HG02623 (cell line): ENCODE results near the gene ZNF766.
A peak's percentile ranks its signal among the peaks of the same experiment; 100 is the strongest.
"Not testable (repeated sequence)": the region's sequence is repeated elsewhere in the genome, so short reads cannot be mapped to it uniquely, and the experiment has no call there.

ENCODE experiments used
- ATAC-seq: cut with Tn5 transposase; IDR thresholded peaks from one replicate; pipeline ENCODE4 v1.9.1; 2021; ENCODE audit warnings: moderate library complexity; ENCODE audit not compliant: unreplicated experiment

ZNF766 gene

GRCh38 chr19:52269338-52270261 lies at the start of gene ZNF766:
TSS of gene ZNF766 (plus strand) at chr19:52269587. CDS start at chr19:52269614, 27 bp downstream.
- ATAC-seq: peak; percentile 86

DNA sequence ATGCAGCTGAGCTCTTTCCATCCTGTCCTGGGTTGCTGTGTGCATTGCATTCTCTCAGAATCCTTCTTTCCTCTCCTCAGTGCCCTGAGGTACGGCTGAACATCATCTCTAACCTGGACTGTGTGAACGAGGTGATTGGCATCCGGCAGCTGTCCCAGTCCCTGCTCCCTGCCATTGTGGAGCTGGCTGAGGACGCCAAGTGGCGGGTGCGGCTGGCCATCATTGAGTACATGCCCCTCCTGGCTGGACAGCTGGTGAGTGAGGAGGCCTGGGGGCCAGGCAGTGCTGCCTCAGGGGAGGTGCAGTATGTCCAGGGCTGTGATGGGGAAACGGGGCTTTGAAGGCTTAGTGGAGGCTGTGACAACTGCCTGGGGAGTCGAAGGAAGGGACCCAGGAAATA lies 49.8 kb upstream of the ZNF766 start:
- no peak for ATAC-seq

- no peak for ATAC-seq
Observed at GRCh38 chr19:52221031-52221430, 48.4 kb upstream of the ZNF766 start.

DNA sequence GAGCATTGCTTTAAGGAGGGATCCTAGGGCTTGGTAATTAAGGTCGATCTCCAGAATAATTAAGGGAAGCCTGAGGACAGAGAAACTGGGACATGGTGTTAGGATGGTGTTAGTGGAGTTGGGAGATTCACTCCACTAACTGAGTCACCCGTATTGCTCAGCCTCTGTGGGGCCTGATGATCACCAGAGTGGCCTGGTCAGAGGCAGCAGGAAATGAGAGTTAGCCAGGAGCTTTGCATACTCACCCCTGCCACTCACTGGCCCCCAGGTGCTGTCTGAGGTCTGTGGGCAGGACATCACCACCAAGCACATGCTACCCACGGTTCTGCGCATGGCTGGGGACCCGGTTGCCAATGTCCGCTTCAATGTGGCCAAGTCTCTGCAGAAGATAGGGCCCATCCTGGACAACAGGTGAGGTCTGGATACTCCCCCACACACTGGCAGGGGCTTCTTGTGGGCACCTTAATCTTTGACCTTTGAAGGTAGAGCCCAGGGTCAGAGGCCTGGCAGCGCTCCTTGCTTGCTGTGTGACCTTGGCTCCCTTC lies 47.5 kb upstream of the ZNF766 start:
- ATAC-seq: no peak

DNA sequence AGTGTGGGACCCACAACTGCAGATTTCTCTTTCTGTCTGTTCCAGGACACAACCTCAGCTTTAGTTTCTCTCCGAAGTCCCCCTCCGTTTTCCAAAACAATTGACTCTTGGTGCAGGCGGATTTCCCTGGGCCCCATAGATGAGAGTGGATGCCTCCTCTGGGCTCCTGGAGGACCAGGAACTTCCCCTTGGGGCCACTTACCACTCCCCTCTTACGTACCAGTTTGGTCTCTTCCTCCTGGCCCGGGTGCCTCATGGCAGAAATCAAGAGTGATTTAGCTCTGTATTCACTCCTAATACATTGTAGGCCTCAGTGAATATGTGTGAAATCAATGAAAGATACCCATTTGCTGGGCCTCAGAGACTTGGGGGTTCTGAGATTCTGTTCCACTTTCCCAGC lies 45.2 kb upstream of the ZNF766 start:
- no peak for ATAC-seq

GRCh38 chr19:52226652-52227051 lies 42.7 kb upstream of the ZNF766 start:
- ATAC-seq: no peak

DNA sequence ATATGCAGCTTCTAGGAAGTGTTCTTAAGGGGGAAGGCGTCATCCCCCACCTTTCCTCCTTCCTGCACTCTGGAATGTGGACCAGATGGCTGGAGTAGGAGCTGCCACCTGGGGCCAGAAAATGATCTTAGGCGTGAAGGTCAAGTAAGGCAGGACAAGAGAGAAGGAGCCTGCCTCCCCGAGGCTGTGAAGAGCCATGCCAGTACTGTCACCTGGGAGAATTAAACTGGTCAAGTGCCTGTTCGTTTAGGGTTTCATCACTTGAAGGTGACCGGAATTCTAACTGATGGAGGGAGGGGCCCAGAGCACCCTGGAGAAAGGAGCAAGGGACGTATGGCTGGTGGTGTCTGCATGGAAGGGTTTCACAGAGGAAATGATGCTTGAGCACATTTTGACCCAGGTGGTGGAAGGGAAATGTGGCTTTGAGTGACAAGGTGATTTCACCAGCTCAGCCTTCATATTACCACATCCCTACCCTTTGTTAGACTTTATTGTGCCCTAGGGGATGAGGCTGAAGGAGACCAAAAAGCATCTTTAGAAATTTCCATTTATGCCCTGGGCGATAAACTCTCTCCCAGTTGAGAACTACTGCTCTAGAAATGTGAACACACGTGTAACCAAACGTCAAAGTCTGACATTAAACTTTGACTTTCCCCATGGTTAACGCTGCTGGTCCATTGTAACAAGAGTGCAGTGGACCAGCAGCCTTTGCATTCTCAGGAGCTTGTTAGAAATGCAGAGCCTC lies 42.0 kb upstream of the ZNF766 start:
- no peak for ATAC-seq

DNA sequence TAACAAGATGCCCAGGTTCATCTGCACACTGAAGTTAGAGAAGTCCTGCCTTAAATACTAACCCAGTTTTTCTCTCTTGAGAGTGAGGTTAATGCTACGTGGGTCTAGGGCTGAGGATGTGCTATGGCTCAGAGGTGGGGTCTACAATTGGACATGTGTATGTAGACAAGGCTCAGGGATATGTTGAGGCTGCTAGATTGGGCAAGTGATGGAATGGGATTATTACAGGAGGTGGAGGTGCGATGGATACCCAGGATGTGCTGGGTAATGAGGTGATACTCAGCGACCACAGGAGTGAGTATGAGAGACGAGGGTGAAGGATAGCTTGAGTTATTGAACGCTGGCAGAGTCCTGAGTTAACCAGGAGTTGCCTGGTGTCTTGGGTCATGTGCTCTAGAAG lies 41.4 kb upstream of the ZNF766 start:
- no peak for ATAC-seq

DNA sequence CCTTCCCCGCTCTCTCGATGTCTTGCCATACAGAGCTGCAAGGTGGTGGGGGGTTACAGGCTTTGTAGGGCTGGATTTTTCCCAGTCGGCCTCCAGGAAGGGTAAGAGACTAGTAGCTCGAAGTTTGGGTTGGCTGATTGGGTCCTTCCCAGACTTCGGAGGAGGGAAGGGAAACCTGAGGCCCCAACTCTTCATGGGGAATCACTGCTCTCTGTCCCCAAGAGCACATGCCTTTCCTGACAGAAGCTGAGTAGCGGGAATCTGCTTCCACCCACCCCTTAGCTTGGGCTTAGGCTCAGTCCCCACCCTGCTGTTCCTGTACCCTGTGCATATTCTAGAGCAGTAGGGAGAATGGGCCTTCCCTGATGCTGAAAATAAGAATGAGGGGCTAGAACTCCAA lies 39.9 kb upstream of the ZNF766 start:
- no peak for ATAC-seq

- no peak for ATAC-seq
Observed at GRCh38 chr19:52230685-52231084, 38.7 kb upstream of the ZNF766 start.

DNA sequence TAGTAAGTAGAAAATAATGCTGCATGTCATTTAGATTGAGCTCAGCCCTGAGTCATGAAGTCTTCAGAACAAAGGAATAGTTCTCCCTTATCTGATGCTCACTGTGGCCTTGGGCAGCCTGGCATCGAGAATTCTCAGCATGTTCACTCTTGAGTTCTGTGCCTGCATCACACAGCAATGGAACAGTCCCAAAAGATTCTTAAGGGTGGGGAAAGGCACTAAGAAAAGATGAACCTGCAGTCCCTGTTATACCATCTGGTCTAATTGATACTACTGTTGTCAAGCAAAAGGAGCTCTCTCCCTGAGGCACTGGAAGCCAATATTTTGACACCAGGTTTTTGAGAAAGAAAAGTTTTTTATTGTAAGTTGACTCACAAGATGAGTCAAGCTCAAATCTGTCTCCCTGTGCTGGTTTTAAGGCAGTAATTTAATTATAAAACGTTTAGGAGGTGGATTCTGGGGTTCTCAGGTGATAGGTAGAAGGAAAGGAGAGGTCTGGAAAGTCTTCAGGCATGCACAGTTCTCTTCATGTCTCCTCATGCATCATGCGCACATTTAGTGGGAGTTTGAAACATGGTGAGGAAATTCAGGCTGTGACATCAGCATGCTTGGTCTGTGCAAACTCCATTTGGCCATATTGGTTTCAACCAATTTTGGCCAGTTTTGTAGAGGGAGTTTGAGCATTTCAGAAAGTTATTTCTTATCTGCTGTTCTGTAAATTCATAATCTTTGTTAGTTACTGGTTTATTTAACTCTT lies 38.1 kb upstream of the ZNF766 start:
- no peak for ATAC-seq

- no peak for ATAC-seq
Observed at GRCh38 chr19:52234406-52234805, 35.0 kb upstream of the ZNF766 start.

DNA sequence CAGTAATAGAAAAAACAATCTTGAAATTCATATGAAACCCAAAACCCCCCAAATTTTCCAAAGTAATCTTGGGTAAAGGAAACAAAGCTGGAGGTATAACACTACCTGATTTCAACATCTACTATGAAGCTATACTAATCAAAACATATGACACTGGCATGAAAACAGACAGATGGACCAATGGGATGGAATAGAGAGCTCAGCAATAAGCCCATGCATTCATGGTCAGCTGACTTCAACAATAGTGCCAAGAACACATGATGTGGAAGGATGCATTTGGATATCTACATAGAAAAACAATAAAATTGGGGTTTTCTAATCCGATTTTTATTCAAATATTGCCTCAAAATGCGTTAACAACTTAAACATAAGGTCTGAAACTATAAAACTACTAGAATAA lies 32.2 kb upstream of the ZNF766 start:
- no peak for ATAC-seq

- no peak for ATAC-seq
Observed at GRCh38 chr19:52237771-52238400, 31.5 kb upstream of the ZNF766 start.

DNA sequence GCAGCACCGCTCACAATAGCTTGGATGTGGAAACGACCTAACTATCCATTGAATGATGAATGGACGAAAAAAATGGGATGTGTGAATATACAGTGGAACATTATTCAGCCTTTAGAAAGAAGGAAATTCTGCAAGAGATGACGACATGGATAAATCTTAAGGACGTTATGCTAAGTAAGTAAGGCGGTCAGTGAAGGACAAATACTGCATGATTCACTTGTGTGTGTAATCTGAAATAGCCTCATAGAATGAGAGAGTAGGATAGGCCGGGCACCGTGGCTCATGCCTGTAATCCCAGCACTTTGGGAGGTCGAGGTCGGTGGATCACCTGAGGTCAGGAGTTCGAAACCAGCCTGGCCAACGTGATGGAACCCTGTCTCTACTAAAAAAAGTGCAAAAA lies 25.4 kb upstream of the ZNF766 start:
- ATAC-seq: no peak

GRCh38 chr19:52248241-52248640 lies 21.1 kb upstream of the ZNF766 start:
- no peak for ATAC-seq

- no peak for ATAC-seq
Observed at GRCh38 chr19:52258426-52258825, 11.0 kb upstream of the ZNF766 start.

DNA sequence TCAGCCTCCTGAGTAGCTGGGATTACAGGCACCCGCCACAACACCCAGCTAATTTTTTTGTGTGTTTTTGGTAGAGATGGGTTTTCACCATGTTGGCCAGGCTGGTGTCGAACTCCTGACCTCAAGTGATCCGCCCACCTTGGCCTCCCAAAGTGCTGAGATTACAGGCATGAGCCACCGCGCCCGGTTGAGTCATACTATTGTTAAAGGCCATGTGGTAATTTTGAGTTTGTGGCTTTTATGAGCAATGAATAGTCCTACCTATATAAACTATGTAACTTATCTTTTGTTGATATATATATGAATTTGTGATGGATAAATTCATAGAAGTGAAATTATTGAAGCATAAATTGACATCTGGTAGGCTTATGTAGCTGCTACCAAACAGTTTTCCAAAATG lies 3.8 kb upstream of the ZNF766 start:
- ATAC-seq: not testable (repeated sequence)

DNA sequence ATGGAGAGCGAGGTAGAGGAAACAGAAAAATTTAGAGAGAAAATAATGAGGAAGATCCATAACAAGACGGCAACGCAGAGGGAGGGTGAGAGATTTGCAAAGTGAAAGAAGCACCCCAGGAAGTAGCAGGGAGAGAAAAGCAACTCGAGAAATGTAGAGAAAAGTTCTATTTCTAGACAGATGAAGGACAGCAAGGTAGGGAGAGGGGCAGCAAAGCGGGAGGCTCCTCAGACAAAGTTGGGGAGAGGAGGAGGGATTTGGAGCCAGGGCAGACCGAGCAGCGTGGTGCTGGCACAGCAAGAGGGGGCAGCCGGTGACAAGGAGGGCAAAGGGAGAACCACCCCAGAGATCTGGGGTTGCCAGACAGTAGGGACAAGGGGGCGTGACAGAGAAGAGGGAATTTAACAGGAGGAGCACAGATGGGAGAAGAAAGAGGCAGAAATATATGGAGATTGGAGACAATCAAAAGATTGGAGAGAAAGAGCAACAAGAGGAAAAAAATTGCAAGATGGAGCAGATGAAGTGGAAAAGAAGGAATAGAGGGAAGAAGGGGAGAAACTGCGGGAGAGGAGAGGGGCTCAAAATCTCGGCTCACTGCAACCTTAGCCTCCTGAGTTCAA lies 989 bp downstream of the ZNF766 start:
- ATAC-seq: no peak

- no peak for ATAC-seq
Observed at GRCh38 chr19:52273301-52273700, 3.9 kb downstream of the ZNF766 start.
